HG03442 (cell line): ENCODE measurements around the gene SOBP.

Experiments used
- ATAC-seq: cut with Tn5 transposase; IDR thresholded peaks from one replicate; pipeline ENCODE4 v1.9.1; 2021; ENCODE audit warnings: mild to moderate bottlenecking, moderate library complexity; ENCODE audit not compliant: unreplicated experiment

The SOBP gene

GRCh38 chr6:107579456-107580056 lies 89.6 kb downstream of the SOBP start:
- no peak for ATAC-seq

DNA sequence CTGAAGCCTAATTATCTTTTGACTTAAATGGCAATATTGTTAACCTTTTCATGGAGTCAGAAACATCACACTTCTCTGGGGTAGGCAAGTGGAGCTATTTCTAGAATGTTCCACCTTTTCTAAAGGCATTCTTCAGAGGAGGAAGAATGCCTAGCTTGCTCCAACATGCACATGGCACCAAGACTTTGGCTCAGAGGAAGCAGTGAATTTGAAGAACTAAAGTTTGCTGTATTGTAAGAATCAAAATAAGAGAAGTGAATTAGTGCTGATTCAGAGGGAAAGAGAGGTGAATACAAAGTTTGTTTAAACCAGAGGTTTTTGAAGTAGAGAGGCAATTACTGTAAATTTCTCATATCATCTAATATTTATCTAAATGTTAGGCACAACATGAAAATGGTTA lies 92.2 kb downstream of the SOBP start:
- ATAC-seq = no peak

GRCh38 chr6:107584726-107585125 lies 94.8 kb downstream of the SOBP start:
- no peak for ATAC-seq

- no peak for ATAC-seq
These were observed 96.0 kb downstream of the SOBP start for GRCh38 chr6:107585815-107586435.

- ATAC-seq = no peak
These were observed 97.5 kb downstream of the SOBP start for GRCh38 chr6:107587451-107587850.

DNA sequence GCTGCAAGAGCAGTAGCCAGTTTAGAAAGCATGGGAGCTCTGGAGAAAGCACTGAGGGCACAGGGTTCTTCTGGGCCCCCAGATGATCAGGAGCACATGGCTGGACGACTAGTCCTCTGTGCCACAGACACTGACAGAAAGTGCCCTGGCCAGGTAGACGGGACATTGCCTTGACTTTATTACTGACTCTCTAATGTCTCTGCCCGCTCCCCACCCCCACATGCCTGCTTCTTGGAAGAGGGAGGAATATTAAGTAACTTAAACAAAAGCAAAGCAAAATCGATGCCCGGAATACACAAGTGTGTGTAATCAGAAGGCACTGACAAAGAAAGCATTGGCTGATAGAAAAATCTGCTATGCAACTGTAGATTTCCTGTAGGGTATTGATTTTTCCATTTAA lies 99.3 kb downstream of the SOBP start:
- no peak for ATAC-seq

DNA sequence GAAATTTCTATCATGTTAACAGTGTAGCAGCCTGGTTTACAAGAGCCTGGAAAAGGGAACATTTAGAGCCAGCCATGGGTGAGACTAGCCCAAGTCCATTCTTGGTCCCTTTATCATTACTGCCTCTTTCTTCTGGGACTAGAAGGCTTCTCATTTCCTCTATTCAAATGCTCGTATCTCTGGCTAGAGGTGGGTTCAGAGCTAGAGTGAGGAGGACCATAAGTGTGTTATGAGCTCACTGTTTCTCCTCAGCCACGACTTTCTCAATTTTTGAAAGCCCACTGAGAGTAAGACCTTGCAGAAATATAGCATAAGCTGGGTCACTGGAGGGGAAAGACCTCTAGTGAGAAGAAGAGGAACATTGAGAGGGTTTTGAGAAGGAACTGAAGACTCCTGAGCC lies 100.0 kb downstream of the SOBP start:
- no peak for ATAC-seq

DNA sequence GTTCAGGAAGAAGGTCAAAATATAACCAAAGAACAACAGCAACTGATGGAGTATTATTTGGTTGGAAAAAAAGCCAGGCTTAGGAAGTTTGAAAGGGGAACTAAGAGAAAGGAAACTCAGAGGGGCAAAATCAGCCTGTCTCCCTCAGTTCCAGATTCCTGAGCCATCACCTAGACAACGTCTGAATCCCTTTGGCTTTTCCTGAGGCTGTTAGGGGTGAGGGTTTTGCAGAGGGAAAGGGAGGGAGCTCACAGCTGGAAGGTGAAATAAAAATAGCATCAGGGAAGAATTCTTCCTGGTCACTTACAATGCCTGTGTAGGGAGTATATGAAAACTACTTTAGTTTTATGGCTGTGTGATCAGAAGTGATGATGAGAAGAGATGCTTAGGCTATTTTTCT lies 100.5 kb downstream of the SOBP start:
- no peak for ATAC-seq

DNA sequence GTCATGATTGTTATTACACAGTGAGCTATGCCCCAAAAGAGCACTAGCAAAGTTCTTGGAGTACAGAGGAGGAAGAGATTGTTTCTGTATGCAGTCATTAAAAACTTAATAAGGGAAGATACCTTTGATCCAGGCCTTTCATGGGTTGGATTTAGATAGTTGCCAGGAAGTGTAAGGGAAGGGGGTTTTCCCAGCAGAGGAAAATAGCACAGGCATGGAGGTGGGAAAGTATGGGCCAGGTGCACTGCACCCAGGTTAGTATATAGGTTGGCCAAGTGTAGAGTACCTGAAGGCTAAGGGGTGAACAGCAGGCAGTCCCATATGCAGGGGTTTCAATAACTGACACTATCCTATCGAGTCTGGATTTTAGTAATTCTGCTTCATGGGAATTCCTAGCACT lies 101.4 kb downstream of the SOBP start:
- ATAC-seq = no peak

- no peak for ATAC-seq
These were observed 102.9 kb downstream of the SOBP start for GRCh38 chr6:107592806-107593205.

DNA sequence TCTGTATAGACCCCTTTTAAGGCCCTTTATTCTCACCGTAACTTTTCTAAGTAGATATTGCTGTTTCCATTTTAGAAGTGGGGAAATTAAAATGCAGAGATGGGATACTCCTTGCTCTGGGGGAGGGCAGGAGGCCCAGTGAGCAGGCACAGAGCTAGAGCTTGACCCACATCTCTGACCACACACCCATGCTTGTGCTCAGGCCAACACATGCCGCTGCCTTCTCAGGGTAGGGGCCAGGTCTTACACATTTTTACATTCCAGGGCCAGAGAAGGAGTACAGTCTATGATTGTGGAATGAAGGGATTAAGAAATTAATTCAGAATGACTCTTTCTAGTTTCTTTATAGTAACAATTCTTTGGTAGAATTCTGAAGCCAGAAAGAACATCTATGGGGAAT lies 104.8 kb downstream of the SOBP start:
- ATAC-seq = no peak

DNA sequence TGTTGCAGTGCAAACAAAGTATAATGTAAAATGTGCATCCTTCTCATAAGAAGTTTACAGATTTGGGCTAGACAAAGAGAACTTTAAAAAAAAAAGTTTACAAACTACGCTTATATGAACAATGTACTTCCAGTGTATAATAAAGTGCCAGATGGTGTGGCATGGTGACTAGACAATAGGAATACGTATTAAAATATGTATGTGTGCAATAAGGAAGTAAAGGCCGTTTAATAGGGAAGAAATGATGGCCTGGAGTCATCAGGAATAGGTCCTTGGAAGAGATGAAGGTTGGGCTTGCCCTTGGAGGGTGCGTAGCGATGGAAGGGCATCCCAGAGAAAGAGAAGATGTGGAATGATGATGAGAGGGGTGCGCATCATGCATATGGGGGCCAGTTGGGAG lies 108.2 kb downstream of the SOBP start:
- ATAC-seq = no peak

GRCh38 chr6:107599043-107599442 lies 109.1 kb downstream of the SOBP start:
- ATAC-seq = no peak

GRCh38 chr6:107600121-107600520 lies 110.2 kb downstream of the SOBP start:
- no peak for ATAC-seq

- no peak for ATAC-seq
These were observed 111.0 kb downstream of the SOBP start for GRCh38 chr6:107600936-107601335.

DNA sequence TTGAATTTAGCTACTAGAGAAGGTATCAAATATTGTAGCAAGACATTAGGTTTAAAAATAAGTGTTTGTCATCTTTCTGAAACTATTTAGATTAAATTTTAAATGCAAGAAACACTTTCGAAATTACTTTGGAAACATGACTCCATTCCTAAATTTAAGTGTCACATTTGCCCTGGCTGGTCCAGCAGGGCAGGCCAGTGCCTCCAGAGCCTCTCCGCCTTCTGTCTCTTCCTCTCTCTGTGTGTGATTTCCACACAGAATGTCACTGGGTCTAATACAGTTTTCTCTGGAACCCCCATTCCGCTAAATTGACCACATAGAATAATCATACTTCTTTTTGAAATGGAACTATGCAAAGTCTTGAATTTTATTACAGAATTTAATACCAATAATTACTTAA lies 111.5 kb downstream of the SOBP start:
- no peak for ATAC-seq

DNA sequence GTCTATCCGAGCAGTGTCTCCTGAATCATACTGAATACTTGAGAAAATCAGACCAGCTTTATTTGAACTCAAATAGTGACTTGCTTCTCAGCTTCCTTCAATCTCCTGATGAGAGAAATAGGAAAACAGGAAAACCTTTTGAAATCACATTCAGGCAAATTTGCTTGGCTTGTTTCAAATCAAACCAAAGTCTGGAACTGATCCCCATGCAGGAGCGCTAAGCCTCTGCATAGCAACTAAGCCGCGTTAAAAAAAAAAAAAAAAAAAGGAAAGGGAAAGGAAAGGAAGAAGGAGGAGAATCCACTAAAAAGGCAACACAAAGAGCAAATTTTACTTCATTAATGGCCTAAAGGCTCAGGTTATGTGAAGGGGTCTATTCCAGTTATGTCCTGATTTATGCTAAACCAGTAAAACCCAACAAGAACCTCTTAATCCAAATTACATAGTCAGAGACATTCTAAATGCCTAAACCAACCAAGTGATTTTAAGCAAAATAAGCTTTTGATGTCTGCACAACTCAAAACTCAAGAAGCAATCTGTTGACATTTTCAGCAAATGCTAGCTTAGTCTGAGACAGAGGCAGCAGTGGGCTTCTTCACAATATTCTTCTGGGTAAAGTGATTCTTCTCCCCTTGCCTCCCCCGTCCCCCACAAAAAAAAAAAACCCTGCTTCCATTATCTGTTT lies 112.5 kb downstream of the SOBP start:
- ATAC-seq = no peak

DNA sequence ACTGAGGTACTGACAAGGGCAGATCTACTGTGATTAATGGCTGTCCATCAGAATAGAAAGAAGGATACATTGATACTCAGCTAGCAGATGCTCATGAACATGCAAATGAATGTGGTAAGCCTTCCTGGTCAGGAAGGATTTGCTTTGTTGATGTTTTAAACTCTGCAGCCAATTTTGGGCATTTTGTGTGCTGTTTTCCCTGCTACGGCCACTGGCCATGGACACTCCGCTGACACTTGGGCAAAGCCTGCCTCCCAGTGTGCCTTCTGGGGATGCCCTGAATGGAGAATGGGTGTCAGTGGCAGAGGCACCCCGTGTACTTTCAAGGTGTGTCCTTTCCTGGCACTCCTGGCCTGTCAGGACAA lies 113.1 kb downstream of the SOBP start:
- ATAC-seq = no peak

DNA sequence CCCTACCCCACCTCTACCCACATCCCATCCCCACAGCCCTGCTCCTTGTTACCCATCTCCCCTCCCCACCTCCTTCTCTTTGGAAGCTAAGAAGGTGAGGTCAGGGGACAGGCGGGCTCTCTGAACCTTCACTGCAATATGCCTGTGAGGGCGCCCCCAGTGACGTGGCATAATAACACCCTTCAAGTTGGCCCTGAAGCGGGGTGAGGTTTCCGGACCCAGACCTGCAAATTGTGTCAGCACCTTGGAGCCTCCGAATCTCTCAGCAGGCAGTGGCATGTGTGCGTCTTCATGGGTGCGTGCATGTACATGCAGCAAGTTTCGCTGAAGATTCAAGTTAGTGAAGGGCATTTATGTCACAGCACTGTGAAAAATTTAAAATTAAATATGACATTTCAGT lies 114.6 kb downstream of the SOBP start:
- no peak for ATAC-seq

DNA sequence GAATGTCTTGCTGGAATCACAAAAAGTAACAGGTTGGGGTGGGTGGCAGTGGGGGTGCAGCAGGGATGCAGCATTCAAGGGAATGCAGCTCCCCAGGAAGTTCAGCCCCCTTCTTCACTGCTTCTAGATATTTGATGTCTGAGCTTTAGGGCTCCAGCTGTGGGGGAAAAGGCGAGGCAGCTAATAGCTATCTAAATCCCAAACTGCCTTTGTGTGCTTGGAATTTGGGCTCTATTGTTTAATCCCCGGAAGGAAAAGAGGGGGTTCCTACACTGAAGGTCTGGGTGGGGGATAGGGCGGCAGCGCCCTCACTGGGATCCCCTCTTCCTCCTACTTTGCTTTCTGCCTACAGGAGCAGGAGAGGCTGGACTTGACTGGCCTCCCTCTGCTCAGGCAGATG lies 116.5 kb downstream of the SOBP start:
- ATAC-seq = no peak

- no peak for ATAC-seq
These were observed 117.2 kb downstream of the SOBP start for GRCh38 chr6:107607116-107607515.

DNA sequence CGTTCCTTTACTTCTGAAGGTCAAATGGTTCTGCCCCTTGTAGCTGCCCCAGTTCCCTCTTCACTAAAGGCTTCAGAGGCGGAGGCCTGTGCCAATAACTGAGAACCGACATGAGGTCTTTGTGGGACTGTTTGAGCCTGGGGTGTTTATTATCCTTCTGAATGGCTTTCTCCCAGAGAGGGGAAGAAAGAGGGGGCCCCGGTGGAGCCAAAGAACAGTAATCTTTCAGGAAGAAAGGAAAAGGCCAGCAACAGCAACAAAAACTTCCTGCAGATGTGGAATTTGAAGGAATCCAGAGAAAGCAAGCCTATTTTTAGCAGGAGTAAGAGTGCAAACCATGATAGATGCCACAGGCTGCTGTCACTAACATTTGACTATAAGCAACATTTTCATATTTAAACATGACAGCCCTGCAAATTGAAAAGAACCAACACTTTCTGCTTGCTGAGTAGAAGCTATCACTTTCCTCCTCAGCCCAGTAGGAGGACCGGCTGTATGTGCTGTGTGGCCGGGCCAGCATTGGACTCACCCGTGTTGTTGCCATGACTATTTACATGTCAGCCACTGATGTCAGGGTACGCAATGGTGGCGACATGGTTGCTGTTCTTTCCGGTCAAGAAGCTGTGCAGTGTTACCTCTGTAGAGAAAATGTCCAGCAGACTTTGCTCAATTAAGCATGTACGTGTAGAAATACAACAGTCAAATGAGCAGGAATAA lies 121.3 kb downstream of the SOBP start:
- no peak for ATAC-seq
